Endothelial cell of umbilical vein (primary cell): ENCODE measurements around the gene TXNDC2. TPM values are rescaled to one million over a fixed set of nuclear protein-coding genes. Genes with fewer than 3 reads are reported as not detected.
"Not testable (repeated sequence)": the region's sequence is repeated elsewhere in the genome, so short reads cannot be mapped to it uniquely, and the experiment has no call there.

ENCODE experiments used
- BruUV-seq: library from RNA; stranded (reverse); fragments of 400-500 nt; replicated peaks from 2 replicates; lab custom pipeline; 2021; lab: Mats Ljungman, UMichigan
- CTCF ChIA-PET: fragments of 300-600, 350-600 bp; sonication (Branson Sonifier 250); formaldehyde crosslinking; loops from one replicate; lab custom pipeline; 2021; ENCODE audit warnings: antibody characterized with exemption, inconsistent platforms; lab: Charles Lee
- POLR2A ChIA-PET: fragments of 300-600, 350-600 bp; sonication (Branson Sonifier 250); formaldehyde crosslinking; loops from one replicate; lab custom pipeline; 2021; ENCODE audit warnings: antibody characterized with exemption, inconsistent platforms; lab: Charles Lee
- DNase-seq: peaks from one replicate; pipeline ENCODE4 v3.0.0-alpha.2; 2011; ENCODE audit warnings: low read depth, low spot score
- FAIRE-seq: peaks from 2 replicates; lab custom pipeline; 2011; peaks lifted over from hg19 to GRCh38; lab: Jason Lieb, UNC
- H2AFZ ChIP-seq: 2 replicates; pipeline ENCODE4 v1.6.0; 2012; ENCODE audit warnings: low read depth, low read length, control low read depth, inconsistent platforms
- H3K27ac ChIP-seq: 2 replicates; pipeline ENCODE4 v1.5.1; 2011; ENCODE audit warnings: low read depth, mild to moderate bottlenecking, control low read depth, low read length, moderate library complexity; ENCODE audit not compliant: insufficient read depth
- H3K27me3 ChIP-seq, 2 experiments: 2 replicates each; pipeline versions ENCODE4 v1.6.0 to v1.6.1; 2011; ENCODE audit warnings: low read length in 2 of 2, mixed read lengths in 1 of 2; ENCODE audit not compliant: control insufficient read depth in 2 of 2, insufficient read depth in 2 of 2
- H3K36me3 ChIP-seq, 2 experiments: 2 replicates in 1 of 2; 3 replicates in 1 of 2; pipeline ENCODE4 v1.5.1; 2011; ENCODE audit warnings: low read length in 2 of 2, mild to moderate bottlenecking in 1 of 2, moderate library complexity in 1 of 2; ENCODE audit not compliant: control insufficient read depth in 2 of 2, insufficient read depth in 2 of 2; ENCODE audit errors: extremely low read depth in 1 of 2
- H3K4me1 ChIP-seq: 3 replicates; pipeline ENCODE4 v1.5.1; 2011; ENCODE audit warnings: mild to moderate bottlenecking, low read length; ENCODE audit not compliant: control insufficient read depth, insufficient read depth; ENCODE audit errors: extremely low read depth
- H3K4me2 ChIP-seq: 2 replicates; pipeline ENCODE4 v1.6.1; 2011; ENCODE audit warnings: low read length, control low read depth, mixed read lengths; ENCODE audit not compliant: insufficient read depth
- H3K4me3 ChIP-seq, 3 experiments: fragments of 200-600 bp in 1 of 3; sonication (generic), shearing (Covaris generic) in 1 of 3; replicated peaks in 1 of 3; 2 replicates each; pipeline ENCODE4 v1.5.1; 2011 to 2016; ENCODE audit warnings: control low read depth in 3 of 3, low read length in 3 of 3, mild to moderate bottlenecking in 2 of 3, inconsistent platforms in 1 of 3, low read depth in 1 of 3, moderate library complexity in 1 of 3; ENCODE audit not compliant: insufficient read depth in 1 of 3
- H3K79me2 ChIP-seq: 2 replicates; pipeline ENCODE4 v1.6.0; 2012; ENCODE audit warnings: low read length, inconsistent platforms; ENCODE audit not compliant: control insufficient read depth, insufficient read depth
- H3K9ac ChIP-seq: replicated peaks from 2 replicates; pipeline ENCODE3; 2011; ENCODE audit warnings: low read length, control low read depth; ENCODE audit not compliant: insufficient read depth; ENCODE audit errors: extremely low read depth
- H3K9me1 ChIP-seq: replicated peaks from 3 replicates; pipeline ENCODE4 v1.6.0; 2011; ENCODE audit warnings: mild to moderate bottlenecking, low read length; ENCODE audit not compliant: control insufficient read depth, insufficient read depth; ENCODE audit errors: extremely low read depth
- H3K9me3 ChIP-seq: replicated peaks from 2 replicates; pipeline ENCODE4 v1.5.1; 2012; ENCODE audit warnings: low read length, inconsistent platforms; ENCODE audit not compliant: control insufficient read depth, insufficient read depth
- H4K20me1 ChIP-seq: replicated peaks from 2 replicates; pipeline ENCODE3; 2011; ENCODE audit warnings: mild to moderate bottlenecking, low read length; ENCODE audit not compliant: control insufficient read depth, insufficient read depth; ENCODE audit errors: extremely low read depth
- FOS ChIP-seq: IDR thresholded peaks from 2 replicates; pipeline ENCODE4 v1.6.1; 2011; ENCODE audit warnings: mild to moderate bottlenecking, low read length, moderate library complexity, borderline replicate concordance; ENCODE audit not compliant: insufficient read depth
- GATA2 ChIP-seq: IDR thresholded peaks from 2 replicates; pipeline ENCODE4 v1.7.0; 2011; ENCODE audit warnings: low read depth, mild to moderate bottlenecking, moderate library complexity, mixed read lengths, low read length; ENCODE audit not compliant: insufficient read length, insufficient read depth
- POLR2A ChIP-seq: IDR thresholded peaks from 2 replicates; pipeline ENCODE4 v1.6.1; 2012; ENCODE audit warnings: low read depth, mild to moderate bottlenecking, control low read depth, low read length
- dilution Hi-C: fragments of 300-500 bp; cut with MboI; formaldehyde crosslinking; loops from one replicate; pipeline ENCODE4 v1.15.0; 2019; ENCODE audit warnings: low sequenced_read_pairs; ENCODE audit not compliant: extremely low pct_ligation_motif_present
- intact Hi-C: fragments of 100-400 bp; cut with micrococcal nuclease; formaldehyde crosslinking; loops from one replicate; pipeline ENCODE4 v1.10.0; 2022
- polyA plus RNA-seq, 4 experiments: library from polyadenylated mRNA; depleted of rRNA in 3 of 4; stranded (reverse) in 3 of 4; unstranded in 1 of 4; fragments of >200 nt; gene quantifications; 2 replicates each; pipeline versions ENCODE4 v1.2.1 to v1.2.3, GENCODE V29; 2011 to 2012; ENCODE audit warnings: missing spikeins in 1 of 4
- total RNA-seq: library from RNA; stranded (reverse); gene quantifications from 2 replicates; pipeline ENCODE4 v1.2.3, GENCODE V29; 2021
- TF ChIP-seq, protein P1 (sequence below), 2 donors: IDR thresholded peaks; 1 replicate in 1 of 2; 2 replicates in 1 of 2; pipeline ENCODE4 v1.5.1; 2011; ENCODE audit warnings: low read length in 2 of 2, mild to moderate bottlenecking in 2 of 2, moderate library complexity in 2 of 2, control low read depth in 1 of 2, inconsistent platforms in 1 of 2, low read depth in 1 of 2; ENCODE audit not compliant: insufficient read depth in 1 of 2; ENCODE audit errors: extremely low read depth in 1 of 2
- TF ChIP-seq, protein P2 (sequence below): IDR thresholded peaks from 2 replicates; pipeline ENCODE4 v1.6.1; 2011; ENCODE audit not compliant: insufficient read depth, insufficient read length

The TXNDC2 gene
- total and polyA plus RNA-seq, 2 donors (not counting 3 experiments of a cell fraction or from before 2014, with no cell fraction given): 0.12 TPM; not detected in 1

GRCh38 chr18:9856092-9856491 lies 29.7 kb upstream of the TXNDC2 start:
- Histone ChIP-seq H3K79me2 (no peaks in the 10 kb centered on the region), H3K27ac (no peak overlapping the region), H2AFZ (no peak overlapping the region), H3K4me2 (no peak overlapping the region), H3K36me3 (peaks cover 0 to under 1% of the 10 kb centered on the region in 2 experiments), H3K9me3 (no peaks in the 10 kb centered on the region), H4K20me1 (no peaks in the 10 kb centered on the region), H3K4me1 (no peaks in the 10 kb centered on the region), H3K4me3 (no peak overlapping the region), H3K9me1 (no peaks in the 10 kb centered on the region), H3K9ac (no peak overlapping the region), H3K27me3 (no peaks in the 10 kb centered on the region)
- CTCF ChIA-PET: no interaction called here
- dilution Hi-C loops: no loop called here
- FAIRE-seq: no peak
- intact Hi-C loops: no loop called here
- TF ChIP-seq, protein P1, sequence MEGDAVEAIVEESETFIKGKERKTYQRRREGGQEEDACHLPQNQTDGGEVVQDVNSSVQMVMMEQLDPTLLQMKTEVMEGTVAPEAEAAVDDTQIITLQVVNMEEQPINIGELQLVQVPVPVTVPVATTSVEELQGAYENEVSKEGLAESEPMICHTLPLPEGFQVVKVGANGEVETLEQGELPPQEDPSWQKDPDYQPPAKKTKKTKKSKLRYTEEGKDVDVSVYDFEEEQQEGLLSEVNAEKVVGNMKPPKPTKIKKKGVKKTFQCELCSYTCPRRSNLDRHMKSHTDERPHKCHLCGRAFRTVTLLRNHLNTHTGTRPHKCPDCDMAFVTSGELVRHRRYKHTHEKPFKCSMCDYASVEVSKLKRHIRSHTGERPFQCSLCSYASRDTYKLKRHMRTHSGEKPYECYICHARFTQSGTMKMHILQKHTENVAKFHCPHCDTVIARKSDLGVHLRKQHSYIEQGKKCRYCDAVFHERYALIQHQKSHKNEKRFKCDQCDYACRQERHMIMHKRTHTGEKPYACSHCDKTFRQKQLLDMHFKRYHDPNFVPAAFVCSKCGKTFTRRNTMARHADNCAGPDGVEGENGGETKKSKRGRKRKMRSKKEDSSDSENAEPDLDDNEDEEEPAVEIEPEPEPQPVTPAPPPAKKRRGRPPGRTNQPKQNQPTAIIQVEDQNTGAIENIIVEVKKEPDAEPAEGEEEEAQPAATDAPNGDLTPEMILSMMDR (IDR thresholded peaks at IDR 0.05; ENCODE audit: extremely low read depth in 1 of 2, insufficient read depth in 1 of 2, low read depth in 1 of 2, low read length in 2 of 2): no peak
- TF ChIP-seq GATA2: no peak
- TF ChIP-seq FOS: no peak
- no peak for TF ChIP-seq POLR2A
- TF ChIP-seq, protein P2, sequence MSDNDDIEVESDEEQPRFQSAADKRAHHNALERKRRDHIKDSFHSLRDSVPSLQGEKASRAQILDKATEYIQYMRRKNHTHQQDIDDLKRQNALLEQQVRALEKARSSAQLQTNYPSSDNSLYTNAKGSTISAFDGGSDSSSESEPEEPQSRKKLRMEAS: no peak
- DNase-seq: no peak
- POLR2A ChIA-PET: no interaction called here
- no TSS peak for BruUV-seq

DNA sequence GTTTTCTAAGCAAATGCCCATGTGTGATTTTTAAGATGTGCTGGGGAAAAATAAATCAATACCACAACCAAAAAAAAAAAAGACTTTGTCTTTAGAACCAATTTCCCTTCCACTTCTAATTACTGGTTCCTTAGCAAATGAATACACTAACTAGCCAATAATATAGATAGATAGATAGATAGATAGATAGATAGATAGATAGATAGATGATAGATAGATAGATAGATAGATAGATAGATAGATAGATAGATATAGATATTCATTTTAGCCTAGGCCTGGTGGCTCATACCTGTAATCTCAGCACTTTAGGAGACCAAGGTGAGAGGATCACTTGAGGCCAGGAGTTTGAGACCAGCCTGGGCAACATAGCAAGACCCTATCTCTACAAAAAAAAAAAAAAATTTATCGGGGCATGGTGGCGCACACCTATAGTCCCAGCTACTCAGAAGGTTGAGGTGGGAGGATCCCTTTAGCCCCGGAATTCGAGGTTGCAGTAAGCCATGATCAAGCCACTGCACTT lies 28.2 kb upstream of the TXNDC2 start:
- CTCF ChIA-PET: interaction anchor here (1.4 kb wide), 1 partner anchor 15 kb away, joined by 3 read pairs; no protein-coding TSS in a partner anchor
- H3K27me3 ChIP-seq, dilution Hi-C loops, FAIRE-seq, H3K79me2 ChIP-seq, H4K20me1 ChIP-seq, H3K27ac ChIP-seq, DNase-seq, BruUV-seq, H3K4me2 ChIP-seq, H3K36me3 ChIP-seq, H3K4me1 ChIP-seq, H3K4me3 ChIP-seq, H2AFZ ChIP-seq, H3K9me1 ChIP-seq, POLR2A ChIA-PET, H3K9ac ChIP-seq, H3K9me3 ChIP-seq, intact Hi-C loops: not testable (repeated sequence)
